Amniotic epithelial cell (primary cell): ENCODE results near the gene PGAP2.
"Not testable (repeated sequence)": the region's sequence is repeated elsewhere in the genome, so short reads cannot be mapped to it uniquely, and the experiment has no call there.

ENCODE experiments used
- DNase-seq: peaks from one replicate; pipeline ENCODE4 v3.0.0-alpha.2; 2010; ENCODE audit warnings: low read depth

Gene PGAP2

DNA sequence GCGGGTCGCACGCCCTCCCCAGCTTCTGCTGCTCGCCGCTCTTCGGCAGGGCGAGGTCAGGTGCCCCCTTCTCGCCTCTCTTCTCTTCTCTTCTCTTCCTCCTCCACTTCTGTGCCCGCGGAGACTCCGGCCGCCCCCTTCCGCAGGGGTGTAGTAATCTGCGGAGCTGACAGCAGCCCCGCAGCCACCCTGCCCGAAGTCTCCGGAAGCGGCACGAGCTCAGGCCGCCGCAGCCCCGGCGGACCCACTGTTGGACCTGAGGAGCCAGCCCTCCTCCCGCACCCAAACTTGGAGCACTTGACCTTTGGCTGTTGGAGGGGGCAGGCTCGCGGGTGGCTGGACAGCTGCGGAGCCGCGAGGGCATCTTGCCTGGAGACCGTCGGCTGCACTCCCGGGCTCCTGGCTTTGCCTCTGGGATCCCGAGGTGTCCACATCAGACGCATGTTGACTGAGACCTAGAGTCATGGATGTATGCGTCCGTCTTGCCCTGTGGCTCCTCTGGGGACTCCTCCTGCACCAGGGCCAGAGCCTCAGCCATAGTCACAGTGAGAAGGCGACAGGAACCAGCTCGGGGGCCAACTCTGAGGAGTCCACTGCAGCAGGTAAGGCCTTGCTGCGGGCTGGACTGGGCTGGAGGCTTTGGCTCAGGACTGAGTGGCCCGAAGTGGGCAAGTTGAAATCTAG, 47.6 kb downstream of the PGAP2 start:
- DNase-seq = no peak

DNA sequence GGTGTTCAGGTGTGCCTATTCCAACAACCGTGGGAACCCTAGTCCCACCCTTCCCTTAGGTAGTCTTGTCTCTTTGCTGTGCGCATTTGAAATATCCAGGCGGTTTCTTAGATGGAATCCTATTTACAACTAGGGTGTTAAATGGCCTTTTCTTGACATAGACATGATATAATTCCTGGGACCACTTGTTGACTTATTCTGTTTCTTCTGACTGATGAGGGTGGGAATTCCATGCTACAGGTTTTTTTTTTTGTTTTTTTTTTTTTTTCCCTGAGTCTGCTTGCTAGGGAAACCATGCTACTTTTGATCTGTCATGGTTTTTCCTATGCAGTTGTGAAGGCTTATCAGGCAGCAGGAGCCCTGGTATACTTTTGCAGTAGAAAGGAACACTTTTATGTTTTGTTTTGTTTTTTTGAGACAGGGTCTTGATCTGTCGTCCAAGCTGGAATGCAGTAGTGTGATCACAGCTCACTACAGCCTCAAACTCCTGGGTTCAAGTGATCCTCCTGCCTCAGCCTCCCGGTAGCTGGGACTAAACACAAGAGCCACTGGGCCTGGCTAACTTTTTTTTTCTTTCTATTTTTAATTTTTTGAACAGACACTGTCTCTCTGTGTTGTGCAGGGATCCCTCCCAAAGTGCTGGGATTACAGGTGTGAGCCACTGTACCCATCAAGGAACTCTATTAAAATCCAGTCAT, 48.6 kb downstream of the PGAP2 start:
- DNase-seq = no peak

DNA sequence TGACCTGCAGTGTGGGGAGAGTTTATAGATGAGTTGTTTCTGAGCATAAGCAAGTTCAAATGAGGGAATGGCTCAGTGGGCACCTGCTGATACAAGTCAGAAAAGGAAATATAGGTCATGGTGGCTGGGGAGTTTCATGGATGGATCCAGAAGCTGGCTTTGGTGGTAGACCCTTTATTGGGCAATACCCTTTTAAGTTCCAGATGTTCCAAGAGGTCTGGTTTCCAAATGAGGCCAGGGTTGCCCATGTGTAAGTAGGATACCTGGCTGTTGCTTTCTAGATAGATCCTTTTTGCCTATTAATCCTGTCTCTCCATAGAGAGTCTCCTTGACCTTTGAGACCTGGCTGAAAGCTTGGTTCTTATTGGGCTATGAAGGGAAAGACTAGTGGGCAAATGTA, 49.3 kb downstream of the PGAP2 start:
- DNase-seq = no peak

DNA sequence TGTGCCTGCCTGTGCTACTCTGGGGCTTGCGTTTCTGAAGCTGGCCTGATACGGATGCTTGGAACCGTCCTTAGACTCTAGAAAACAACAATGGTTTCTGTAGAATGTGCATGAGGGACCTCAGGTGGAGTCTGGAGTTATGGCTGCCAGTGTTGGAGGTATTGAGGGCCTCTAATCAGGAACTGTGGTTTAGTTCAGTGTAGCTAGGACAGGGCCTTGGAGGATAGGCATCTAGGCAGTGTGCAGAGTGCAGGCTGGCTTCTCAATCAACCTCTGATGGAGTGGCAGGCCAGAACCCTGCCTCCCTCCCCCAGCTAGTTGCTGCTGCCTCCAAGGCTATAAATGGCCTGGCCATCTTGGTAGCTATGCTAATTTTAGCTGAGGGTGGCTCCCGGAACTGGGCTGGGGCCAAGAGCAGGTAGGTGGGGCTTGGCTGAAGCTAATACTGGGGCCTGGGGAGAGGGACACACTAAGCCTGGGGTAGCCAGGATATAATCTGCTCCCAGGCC, 51.1 kb downstream of the PGAP2 start:
- no peak for DNase-seq

DNA sequence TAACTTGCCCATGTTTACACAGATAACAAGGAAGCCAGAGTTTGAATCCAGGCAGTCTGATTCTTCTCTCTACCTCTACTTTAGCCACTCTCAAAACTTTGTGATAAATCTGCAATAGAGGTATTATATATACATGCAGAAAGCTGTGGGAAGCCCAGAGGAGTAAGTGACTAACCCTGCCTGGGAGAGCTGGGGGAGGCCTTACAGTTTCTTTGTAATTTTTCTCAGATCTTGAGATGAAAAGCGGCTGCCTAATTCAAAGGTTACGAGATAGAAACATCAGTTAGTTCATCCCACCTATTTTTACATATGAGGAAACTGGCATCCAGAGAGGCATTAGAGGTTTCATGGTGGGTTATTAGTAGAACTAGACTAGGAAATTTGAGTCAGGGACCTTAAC, 52.0 kb downstream of the PGAP2 start:
- peak; percentile 31 for DNase-seq

DNA sequence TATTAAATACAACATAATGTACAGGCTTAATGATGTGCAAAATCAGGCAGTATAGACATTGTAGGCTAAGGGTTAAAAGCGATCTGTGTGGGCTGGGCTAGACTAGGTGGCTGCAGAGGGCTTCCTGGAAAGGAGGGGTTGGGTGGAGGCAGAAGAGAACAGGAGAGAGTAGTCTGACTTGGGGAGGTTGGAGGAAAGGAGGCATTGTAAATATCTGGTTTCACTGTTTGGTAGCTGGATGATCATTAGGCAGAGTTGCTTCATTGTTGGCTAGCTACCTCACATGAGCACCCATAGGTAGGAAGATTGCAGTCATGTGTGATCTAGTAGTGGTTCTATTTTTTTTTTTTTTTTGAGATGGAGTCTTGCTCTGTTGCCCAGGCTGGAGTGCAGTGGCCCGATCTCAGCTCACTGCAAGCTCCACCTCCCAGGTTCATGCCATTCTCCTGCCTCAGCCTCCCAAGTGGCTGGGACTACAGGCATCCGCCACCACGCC, 52.6 kb downstream of the PGAP2 start:
- DNase-seq = not testable (repeated sequence)

DNA sequence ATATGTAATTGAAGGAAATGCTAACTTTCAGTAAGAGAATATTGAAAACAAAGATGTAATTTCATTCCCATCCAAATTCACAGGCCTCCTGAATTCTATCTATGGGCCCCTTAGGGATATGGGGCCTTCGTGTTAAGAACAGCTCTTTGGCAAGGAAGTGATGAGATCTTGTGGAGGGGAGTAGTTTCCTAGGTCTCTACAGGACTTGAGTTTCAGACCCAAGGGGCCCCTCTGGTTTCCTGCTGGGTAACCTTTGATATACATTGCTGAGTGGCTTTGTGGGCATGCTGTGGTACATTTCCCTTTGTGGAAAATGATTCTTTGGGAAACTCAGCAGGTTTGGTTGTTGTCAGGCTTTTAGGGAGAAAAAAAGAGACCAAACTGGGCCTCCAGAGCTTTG, 53.3 kb downstream of the PGAP2 start:
- no peak for DNase-seq

DNA sequence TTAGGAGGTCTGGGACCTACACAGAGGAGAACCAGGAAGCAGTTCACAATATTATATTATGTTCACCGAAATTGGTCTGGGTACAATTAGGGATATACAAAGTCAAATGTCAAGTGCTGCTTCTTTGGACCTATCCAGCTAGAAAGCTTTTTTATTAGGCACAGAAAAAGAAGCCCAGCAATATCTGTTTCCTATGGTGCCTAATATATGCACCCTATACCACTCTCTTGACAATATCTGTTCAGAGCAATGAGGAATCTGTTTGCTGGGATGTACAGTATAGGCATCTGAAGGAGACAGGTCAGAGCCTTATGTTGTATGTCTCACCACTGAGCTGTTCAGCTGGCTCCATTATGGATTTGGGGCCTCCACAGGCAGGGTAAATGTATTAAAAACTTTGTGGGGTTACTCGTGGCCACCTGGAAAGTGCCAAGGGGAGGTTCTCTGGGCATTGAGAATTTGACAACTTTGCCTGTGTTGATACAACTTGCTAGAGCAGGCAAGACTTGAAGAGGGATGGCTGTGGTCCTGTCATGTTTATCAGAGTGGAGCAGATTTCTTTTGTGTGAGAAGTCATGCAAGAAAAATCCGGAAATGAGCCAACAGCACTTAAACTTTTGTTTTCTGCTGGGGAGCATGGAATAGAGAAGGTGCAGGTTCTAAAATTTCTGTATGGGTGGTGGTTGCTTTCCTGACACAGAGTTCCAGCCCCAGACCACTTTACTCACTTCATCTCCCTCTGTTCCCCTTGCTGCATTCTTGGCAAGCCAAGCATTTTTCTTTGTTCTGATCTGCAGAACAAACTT, 57.2 kb downstream of the PGAP2 start:
- peak; percentile 74 for DNase-seq

DNA sequence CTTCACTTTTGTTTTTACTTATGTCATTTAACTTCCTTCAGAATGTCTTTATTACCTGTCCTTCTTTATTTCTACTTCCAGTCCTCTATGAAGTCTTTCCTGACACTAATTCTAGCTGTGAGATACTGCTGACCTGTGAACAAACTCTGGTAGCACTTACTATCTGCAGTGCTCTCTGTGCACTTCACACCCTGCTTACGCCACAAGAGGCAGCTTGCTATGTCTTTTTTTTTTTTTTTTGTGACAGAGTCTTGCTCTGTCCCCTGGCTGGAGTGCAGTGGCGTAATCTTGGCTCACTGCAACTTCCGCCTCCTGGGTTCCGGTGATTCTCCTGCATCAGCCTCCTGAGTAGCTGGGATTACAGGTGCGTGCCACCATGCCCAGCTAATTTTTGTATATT, 57.8 kb downstream of the PGAP2 start:
- no peak for DNase-seq

DNA sequence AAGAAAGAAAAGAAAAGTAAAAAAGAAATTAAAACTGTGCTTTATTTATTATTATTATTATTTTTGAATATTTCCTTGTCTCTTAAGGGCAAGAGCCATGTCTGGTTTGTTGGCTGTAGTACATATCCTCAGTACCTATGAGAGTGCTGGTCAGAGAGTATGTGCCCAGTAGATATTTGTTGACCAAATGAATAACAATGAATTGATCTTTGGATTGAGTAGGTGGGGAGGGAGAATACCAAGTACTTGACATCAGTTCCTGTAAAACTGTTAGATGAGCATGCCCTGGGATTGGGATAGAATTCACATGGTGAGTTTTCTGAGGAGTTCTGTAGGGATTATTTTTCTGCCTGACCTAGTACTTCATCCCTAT, 58.5 kb downstream of the PGAP2 start:
- no peak for DNase-seq

DNA sequence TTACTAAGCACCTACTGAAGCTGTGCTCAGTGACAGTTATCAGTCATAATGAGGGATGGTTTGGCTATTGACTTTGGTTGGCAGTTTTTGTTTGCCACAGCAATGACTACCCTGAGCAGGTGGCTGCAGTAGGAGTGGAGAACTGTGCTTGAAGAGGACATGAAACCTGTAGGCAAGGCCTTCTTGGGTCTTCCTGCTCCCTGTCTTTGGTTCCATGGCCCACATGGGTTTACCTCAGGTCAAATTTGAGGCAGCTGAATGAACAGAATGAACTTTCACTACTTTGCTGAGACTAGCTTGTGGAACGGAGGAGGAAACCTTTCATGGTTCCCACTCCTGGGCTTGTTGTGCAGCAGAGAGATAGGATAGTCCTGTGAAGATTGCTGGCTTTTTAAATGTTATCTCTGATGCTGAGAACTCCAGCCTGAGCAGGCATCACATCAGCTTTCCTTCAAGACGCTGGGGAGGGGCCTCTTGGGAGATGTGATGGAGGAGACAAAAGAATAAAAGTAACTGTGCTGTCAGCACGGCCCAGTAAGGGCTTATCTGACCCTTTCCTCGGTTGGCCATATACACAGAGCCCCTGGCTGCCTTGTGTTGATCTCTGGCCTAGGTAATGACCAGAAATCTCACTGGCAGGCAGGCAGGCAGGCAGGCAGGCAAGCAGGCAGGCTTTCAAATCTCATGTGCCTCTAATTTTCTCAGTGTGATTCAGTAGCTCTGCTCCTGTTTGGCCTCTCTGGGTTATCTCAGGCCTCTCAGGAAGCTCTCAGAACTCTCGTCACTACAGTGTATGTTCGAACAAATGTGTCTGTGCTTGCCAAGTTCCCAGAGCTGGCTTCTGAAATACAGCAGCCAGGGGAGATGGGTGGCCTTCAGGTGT, 59.1 kb downstream of the PGAP2 start:
- DNase-seq = peak; percentile 70

DNA sequence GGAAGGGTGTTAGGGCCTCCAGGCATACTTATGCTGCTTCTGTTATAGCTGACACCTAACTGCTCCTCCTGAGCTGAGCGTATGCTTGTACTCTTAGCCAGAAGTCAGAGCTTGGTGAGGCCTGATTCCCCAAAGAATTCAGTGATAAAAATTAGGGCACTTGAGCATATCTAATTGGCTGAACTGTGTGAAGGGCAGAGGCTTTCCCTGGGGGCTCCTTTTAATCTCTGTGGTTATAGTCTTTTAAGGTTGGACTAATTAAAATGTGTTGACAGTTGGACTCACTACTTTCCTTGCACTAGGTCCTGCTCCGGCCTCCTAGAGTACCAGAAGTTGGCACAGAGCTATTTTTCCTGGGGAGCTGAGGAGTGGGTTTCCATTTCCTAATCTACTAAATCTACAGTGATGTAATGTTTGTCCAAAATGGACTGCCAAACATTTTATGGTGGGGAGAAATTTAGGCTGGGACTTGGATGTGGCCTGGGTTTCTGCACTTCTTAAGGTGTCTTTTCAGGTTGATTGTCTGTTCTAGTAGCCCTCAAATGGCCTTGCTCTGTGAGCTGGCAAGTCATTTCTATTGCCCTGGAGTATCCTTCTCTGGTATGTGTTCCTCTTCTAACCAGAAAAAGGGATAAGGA, 65.5 kb downstream of the PGAP2 start:
- DNase-seq = no peak
